HepG2 (cell line): ENCODE results near the gene YLPM1. TPM values are rescaled to one million over a fixed set of nuclear protein-coding genes. Genes with fewer than 3 reads are reported as not detected.

Source experiments
- ATF3 ChIP-seq: sonication (generic); formaldehyde crosslinking; IDR thresholded peaks from 2 replicates; pipeline ENCODE4 v1.4.0; 2020; ENCODE audit warnings: missing genetic modification reagents
- ATF5 ChIP-seq: sonication (generic); formaldehyde crosslinking; IDR thresholded peaks from 2 replicates; pipeline ENCODE4 v1.4.0; 2020; ENCODE audit warnings: mild to moderate bottlenecking, low read depth, missing genetic modification reagents
- ATF7-NPFF ChIP-seq: sonication (generic); formaldehyde crosslinking; IDR thresholded peaks from 2 replicates; pipeline ENCODE4 v1.8.1; 2023; ENCODE audit warnings: mild to moderate bottlenecking, low read depth, missing genetic modification reagents, moderate library complexity
- CERS6 ChIP-seq: sonication (generic); formaldehyde crosslinking; IDR thresholded peaks from 2 replicates; pipeline ENCODE4 v1.5.0; 2020; ENCODE audit warnings: missing genetic modification reagents
- CHCHD3 ChIP-seq: sonication (generic); formaldehyde crosslinking; IDR thresholded peaks from 2 replicates; pipeline ENCODE4 v1.8.0; 2022; ENCODE audit warnings: mild to moderate bottlenecking, missing genetic modification reagents, moderate library complexity
- EZH2 ChIP-seq: conservative IDR thresholded peaks from 2 replicates; pipeline ENCODE4 v1.6.1; 2012; ENCODE audit warnings: mild to moderate bottlenecking, low read depth, low read length, moderate library complexity
- KLF15 ChIP-seq: sonication (generic); formaldehyde crosslinking; IDR thresholded peaks from 2 replicates; pipeline ENCODE4 v1.8.1; 2023; ENCODE audit warnings: borderline replicate concordance, mild to moderate bottlenecking, inconsistent platforms, missing genetic modification reagents, mixed read lengths
- MBNL3 ChIP-seq: fragments of 250-450 bp; sonication (Bioruptor Pico); conservative IDR thresholded peaks from 2 replicates; pipeline ENCODE4 v1.8.0; 2022; ENCODE audit warnings: mild to moderate bottlenecking, inconsistent platforms
- NAIF1 ChIP-seq: sonication (generic); formaldehyde crosslinking; IDR thresholded peaks from 2 replicates; pipeline ENCODE4 v1.5.0; 2020; ENCODE audit warnings: mild to moderate bottlenecking, missing genetic modification reagents, borderline replicate concordance
- NCOA1 ChIP-seq: sonication (generic); formaldehyde crosslinking; IDR thresholded peaks from 2 replicates; pipeline ENCODE4 v1.9.0; 2021; ENCODE audit warnings: missing genetic modification reagents
- NKX3-1 ChIP-seq: sonication (generic); formaldehyde crosslinking; IDR thresholded peaks from 2 replicates; pipeline ENCODE4 v1.5.0; 2020; ENCODE audit warnings: missing genetic modification reagents
- REXO4 ChIP-seq: sonication (generic); formaldehyde crosslinking; IDR thresholded peaks from 2 replicates; pipeline ENCODE4 v1.8.0; 2022; ENCODE audit warnings: missing genetic modification reagents, mild to moderate bottlenecking, borderline replicate concordance
- WIZ ChIP-seq: sonication (generic); formaldehyde crosslinking; IDR thresholded peaks from 2 replicates; pipeline ENCODE4 v1.5.1; 2020; ENCODE audit warnings: mild to moderate bottlenecking, missing genetic modification reagents
- ZMYM4 ChIP-seq: sonication (generic); formaldehyde crosslinking; IDR thresholded peaks from 2 replicates; pipeline ENCODE4 v1.8.1; 2023; ENCODE audit warnings: mild to moderate bottlenecking, missing genetic modification reagents
- ZNF143 ChIP-seq: sonication (generic); formaldehyde crosslinking; IDR thresholded peaks from 2 replicates; pipeline ENCODE4 v1.4.0; 2020; ENCODE audit warnings: missing genetic modification reagents
- ZNF20 ChIP-seq: sonication (generic); formaldehyde crosslinking; IDR thresholded peaks from 2 replicates; pipeline ENCODE4 v1.4.0; 2020; ENCODE audit warnings: mild to moderate bottlenecking, moderate library complexity, missing genetic modification reagents
- ZNF251 ChIP-seq: sonication (generic); formaldehyde crosslinking; IDR thresholded peaks from 2 replicates; pipeline ENCODE4 v1.9.0; 2021; ENCODE audit warnings: mild to moderate bottlenecking, missing genetic modification reagents
- ZNF292 ChIP-seq: sonication (generic); formaldehyde crosslinking; IDR thresholded peaks from 2 replicates; pipeline ENCODE4 v1.8.1; 2022; ENCODE audit warnings: mild to moderate bottlenecking, low read depth, missing genetic modification reagents, borderline replicate concordance
- ZNF329 ChIP-seq: sonication (generic); formaldehyde crosslinking; IDR thresholded peaks from 2 replicates; pipeline ENCODE4 v1.9.0; 2021; ENCODE audit warnings: low read depth, mild to moderate bottlenecking, missing genetic modification reagents
- ZNF550 ChIP-seq: sonication (generic); formaldehyde crosslinking; IDR thresholded peaks from 2 replicates; pipeline ENCODE4 v1.4.0; 2020; ENCODE audit warnings: mild to moderate bottlenecking, missing genetic modification reagents, borderline replicate concordance
- ZNF609 ChIP-seq: sonication (generic); formaldehyde crosslinking; IDR thresholded peaks from 2 replicates; pipeline ENCODE4 v1.4.0; 2020; ENCODE audit warnings: mild to moderate bottlenecking, missing genetic modification reagents, borderline replicate concordance
- ZNF713 ChIP-seq: sonication (generic); formaldehyde crosslinking; IDR thresholded peaks from 2 replicates; pipeline ENCODE4 v1.4.0; 2020; ENCODE audit warnings: mild to moderate bottlenecking, missing genetic modification reagents
- ZNF788 ChIP-seq: sonication (generic); formaldehyde crosslinking; IDR thresholded peaks from 2 replicates; pipeline ENCODE4 v1.5.0; 2020; ENCODE audit warnings: mild to moderate bottlenecking, missing genetic modification reagents, borderline replicate concordance
- polyA plus RNA-seq, 8 experiments: library from polyadenylated mRNA; depleted of rRNA in 3 of 8; stranded (reverse) in 7 of 8; unstranded in 1 of 8; fragments of >200 nt; fragmentation: Illumina TruSeq in 4 of 8; extraction: Trizol in 4 of 8; gene quantifications; 2 replicates each; pipeline versions ENCODE4 v1.2.1 to v1.2.3, GENCODE V29; 2011 to 2016; ENCODE audit warnings: low read depth in 4 of 8, missing spikeins in 1 of 8, mixed read lengths in 1 of 8; ENCODE audit not compliant: insufficient read depth in 1 of 8
- total RNA-seq, 5 experiments: library from RNA; depleted of rRNA; stranded (reverse); fragments of >200 nt; fragmentation: Illumina TruSeq; extraction: Trizol; gene quantifications; 2 replicates each; pipeline ENCODE4 v1.2.3, GENCODE V29; 2016; ENCODE audit warnings: low read depth in 1 of 5

Gene YLPM1
- total and polyA plus RNA-seq, 2 of the 13 experiments (the other 11 are each of a cell fraction or from before 2014, with no cell fraction given), result 6.7 to 21.9 TPM

GRCh38 chr14:74762917-74763802 is at the start of gene YLPM1 (continued):
- peak; percentile 38; the same call in 1 of the 2 replicates for TF ChIP-seq ZNF143 (CRISPR knock-in tag)
- peak; percentile 58; the same call in 1 of the 2 replicates for TF ChIP-seq ATF7-NPFF (CRISPR knock-in tag)
- no peak for TF ChIP-seq MBNL3 (CRISPR knock-in tag)
- peak; percentile 74; the same call in 1 of the 2 replicates for TF ChIP-seq CERS6 (CRISPR knock-in tag)
- TF ChIP-seq ZNF788, result peak; percentile 80; the same call in 1 of the 2 replicates
- no peak for TF ChIP-seq ZNF251
- TF ChIP-seq ATF5, result no peak
- no peak; the same call in 1 of the 2 replicates for TF ChIP-seq NAIF1 (CRISPR knock-in tag)
- TF ChIP-seq EZH2, result no peak
- TF ChIP-seq CHCHD3, result no peak; the same call in 1 of the 2 replicates
- TF ChIP-seq ATF3 (CRISPR knock-in tag), result no peak
- TF ChIP-seq NCOA1 (CRISPR knock-in tag), result no peak
- TF ChIP-seq ZNF609 (CRISPR knock-in tag), result no peak
- TF ChIP-seq KLF15 (CRISPR knock-in tag), result peak; percentile 35; the same call in 1 of the 2 replicates
- no peak for TF ChIP-seq REXO4 (CRISPR knock-in tag)
- 0 out of 2 replicates have a peak, but pooled peaks have one; percentile 81 for TF ChIP-seq NKX3-1 (CRISPR knock-in tag)
- no peak for TF ChIP-seq ZNF20 (CRISPR knock-in tag)
- TF ChIP-seq ZNF550, result no peak
- TF ChIP-seq ZNF329, result no peak
- no peak for TF ChIP-seq ZNF713 (CRISPR knock-in tag)
- no peak for TF ChIP-seq ZNF292 (CRISPR knock-in tag)
- TF ChIP-seq WIZ (CRISPR knock-in tag), result 0 out of 2 replicates have a peak, but pooled peaks have one; percentile 44
- TF ChIP-seq ZMYM4 (CRISPR knock-in tag), result peak; percentile 91
